ENCODE data around the gene RNU6-1. TPM values are rescaled to one million over a fixed set of nuclear protein-coding genes. Genes with fewer than 3 reads are reported as not detected.
A peak's percentile ranks its signal among the peaks of the same experiment; 100 is the strongest.

RNU6-1 gene
- total RNA-seq, 1 experiment from 2014 or later = not detected

DNA sequence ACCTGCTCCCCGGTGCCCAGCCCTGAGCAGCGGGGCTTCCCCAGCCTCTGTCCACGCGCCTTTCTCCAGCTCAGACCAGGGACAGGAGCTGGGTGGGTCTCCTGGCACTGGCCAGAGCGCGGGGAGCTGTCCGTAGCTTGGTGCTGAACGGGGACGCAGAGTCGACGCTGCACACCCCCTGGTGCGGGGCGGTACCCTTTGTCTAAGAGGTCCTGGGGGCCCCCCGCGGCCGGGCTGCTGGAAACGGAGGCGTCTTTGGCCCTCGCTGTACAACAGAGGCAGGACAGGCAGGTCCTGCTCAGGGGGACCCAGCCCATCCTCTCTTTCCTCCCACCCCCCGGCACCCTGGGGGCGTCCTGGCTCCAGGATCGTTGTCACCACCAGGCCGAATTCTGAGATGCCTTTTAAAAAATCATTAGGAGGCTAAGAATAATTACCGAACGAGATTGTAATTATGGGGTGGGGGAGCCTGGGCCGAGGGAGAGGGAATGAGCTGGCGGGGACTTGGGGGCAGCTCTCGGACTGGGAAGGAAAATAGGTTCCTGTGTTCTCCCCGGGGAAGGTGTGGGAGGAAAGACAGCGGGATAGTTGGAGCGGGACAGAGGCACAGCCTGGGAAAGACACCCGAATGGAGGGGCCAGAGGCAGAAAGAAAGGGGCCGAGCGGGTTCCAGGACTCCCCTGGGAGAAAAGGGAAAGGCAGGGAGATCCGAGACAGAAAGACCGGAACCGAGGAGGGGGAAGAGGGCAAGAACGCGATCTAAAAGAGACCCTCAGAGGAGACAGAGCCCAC, 18.7 kb downstream of the RNU6-1 start:
- Histone ChIP-seq H3K27ac (ENCODE audit: low read length) (no peak overlapping the region), H3K9me3 (ENCODE audit: control insufficient read depth, insufficient read depth, low read depth, low read length) (no peaks in the 10 kb centered on the region), H3K4me3 (ENCODE audit: low read depth in 2 of 2, low read length in 2 of 2) (no peak overlapping the region), H3K27me3 (ENCODE audit: control insufficient read depth, insufficient read depth, low read length) (peaks cover 19% of the 10 kb centered on the region), H3K36me3 (ENCODE audit: control insufficient read depth, insufficient read depth, low read length) (no peaks in the 10 kb centered on the region), H3K4me1 (ENCODE audit: control insufficient read depth, insufficient read depth, low read length) (peaks cover 14% of the 10 kb centered on the region)
- no peak for ATAC-seq
- in situ Hi-C loops (cut with HindIII; ENCODE audit: low pct_unique_long_range_greater_than_20kb, low sequenced_read_pairs) = no loop called here
- TF ChIP-seq, protein P1, sequence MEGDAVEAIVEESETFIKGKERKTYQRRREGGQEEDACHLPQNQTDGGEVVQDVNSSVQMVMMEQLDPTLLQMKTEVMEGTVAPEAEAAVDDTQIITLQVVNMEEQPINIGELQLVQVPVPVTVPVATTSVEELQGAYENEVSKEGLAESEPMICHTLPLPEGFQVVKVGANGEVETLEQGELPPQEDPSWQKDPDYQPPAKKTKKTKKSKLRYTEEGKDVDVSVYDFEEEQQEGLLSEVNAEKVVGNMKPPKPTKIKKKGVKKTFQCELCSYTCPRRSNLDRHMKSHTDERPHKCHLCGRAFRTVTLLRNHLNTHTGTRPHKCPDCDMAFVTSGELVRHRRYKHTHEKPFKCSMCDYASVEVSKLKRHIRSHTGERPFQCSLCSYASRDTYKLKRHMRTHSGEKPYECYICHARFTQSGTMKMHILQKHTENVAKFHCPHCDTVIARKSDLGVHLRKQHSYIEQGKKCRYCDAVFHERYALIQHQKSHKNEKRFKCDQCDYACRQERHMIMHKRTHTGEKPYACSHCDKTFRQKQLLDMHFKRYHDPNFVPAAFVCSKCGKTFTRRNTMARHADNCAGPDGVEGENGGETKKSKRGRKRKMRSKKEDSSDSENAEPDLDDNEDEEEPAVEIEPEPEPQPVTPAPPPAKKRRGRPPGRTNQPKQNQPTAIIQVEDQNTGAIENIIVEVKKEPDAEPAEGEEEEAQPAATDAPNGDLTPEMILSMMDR (IDR thresholded peaks at IDR 0.05) = no peak
- TF ChIP-seq, protein P2, sequence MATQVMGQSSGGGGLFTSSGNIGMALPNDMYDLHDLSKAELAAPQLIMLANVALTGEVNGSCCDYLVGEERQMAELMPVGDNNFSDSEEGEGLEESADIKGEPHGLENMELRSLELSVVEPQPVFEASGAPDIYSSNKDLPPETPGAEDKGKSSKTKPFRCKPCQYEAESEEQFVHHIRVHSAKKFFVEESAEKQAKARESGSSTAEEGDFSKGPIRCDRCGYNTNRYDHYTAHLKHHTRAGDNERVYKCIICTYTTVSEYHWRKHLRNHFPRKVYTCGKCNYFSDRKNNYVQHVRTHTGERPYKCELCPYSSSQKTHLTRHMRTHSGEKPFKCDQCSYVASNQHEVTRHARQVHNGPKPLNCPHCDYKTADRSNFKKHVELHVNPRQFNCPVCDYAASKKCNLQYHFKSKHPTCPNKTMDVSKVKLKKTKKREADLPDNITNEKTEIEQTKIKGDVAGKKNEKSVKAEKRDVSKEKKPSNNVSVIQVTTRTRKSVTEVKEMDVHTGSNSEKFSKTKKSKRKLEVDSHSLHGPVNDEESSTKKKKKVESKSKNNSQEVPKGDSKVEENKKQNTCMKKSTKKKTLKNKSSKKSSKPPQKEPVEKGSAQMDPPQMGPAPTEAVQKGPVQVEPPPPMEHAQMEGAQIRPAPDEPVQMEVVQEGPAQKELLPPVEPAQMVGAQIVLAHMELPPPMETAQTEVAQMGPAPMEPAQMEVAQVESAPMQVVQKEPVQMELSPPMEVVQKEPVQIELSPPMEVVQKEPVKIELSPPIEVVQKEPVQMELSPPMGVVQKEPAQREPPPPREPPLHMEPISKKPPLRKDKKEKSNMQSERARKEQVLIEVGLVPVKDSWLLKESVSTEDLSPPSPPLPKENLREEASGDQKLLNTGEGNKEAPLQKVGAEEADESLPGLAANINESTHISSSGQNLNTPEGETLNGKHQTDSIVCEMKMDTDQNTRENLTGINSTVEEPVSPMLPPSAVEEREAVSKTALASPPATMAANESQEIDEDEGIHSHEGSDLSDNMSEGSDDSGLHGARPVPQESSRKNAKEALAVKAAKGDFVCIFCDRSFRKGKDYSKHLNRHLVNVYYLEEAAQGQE (IDR thresholded peaks at IDR 0.05; ENCODE audit: insufficient read depth in 1 of 2, low read depth in 2 of 2, low read length in 1 of 2) = peak; percentile 94
- CTCF ChIA-PET = no interaction called here
- DNase-seq (ENCODE audit: low read depth, low spot score) = no peak
- intact Hi-C loops (cut with micrococcal nuclease; ENCODE audit: unreplicated experiment) = no loop called here
- BruUV-seq (replicated peaks) = no TSS peak
- POLR2A ChIA-PET = interaction anchor here (0.6 kb wide), 1 partner anchor 267 kb away, joined by 3 read pairs; no protein-coding TSS in a partner anchor

DNA sequence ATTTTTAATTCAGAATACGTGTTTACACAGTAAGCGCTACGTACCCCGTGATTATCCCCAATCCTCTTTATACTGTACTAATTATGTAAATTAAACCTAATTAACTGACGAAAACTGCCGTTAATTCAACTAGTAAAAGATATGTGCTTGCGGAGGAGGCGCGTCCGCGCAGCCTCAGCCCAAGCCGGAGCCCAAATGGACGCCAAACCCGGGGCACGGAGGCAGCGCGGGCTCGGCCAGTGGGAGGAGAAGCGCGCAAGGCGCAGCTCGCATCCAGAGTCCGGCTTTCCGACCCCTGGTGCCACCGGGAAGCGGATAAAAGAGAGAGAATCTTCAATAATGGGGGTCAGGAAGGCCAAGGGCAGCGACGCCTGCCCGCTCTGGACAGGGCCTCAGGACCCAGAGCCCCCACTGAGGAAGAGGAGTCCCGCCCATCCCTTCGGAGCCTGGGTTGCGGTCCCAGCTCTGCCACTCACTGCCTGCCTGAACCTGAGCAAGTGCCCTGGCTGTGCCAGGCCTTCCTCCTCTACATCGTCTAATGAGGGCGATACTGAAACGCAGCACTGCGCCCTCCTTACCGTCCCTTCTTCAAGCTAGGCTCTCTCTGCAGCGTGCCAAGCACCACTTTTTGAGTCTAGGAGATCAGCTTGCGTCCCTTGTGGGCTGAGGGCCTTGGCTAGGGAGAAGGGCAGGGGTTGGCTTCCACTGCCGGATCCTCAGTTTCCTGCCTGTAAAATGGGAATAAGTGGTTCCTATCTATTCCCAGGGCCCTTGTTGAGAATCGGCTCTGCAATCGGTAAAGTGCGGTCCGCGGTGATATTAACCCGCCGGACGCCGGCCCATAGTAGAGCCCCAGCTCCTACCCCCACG, 19.5 kb downstream of the RNU6-1 start:
- ChIA-PET POLR2A (no interaction called here), CTCF (no interaction called here)
- Histone ChIP-seq H3K4me1 (ENCODE audit: control insufficient read depth, insufficient read depth, low read length) (peaks cover 14% of the 10 kb centered on the region), H3K36me3 (ENCODE audit: control insufficient read depth, insufficient read depth, low read length) (no peaks in the 10 kb centered on the region), H3K4me3 (ENCODE audit: low read depth in 2 of 2, low read length in 2 of 2) (no peak overlapping the region), H3K27me3 (ENCODE audit: control insufficient read depth, insufficient read depth, low read length) (peaks cover 21% of the 10 kb centered on the region), H3K27ac (ENCODE audit: low read length) (no peak overlapping the region), H3K9me3 (ENCODE audit: control insufficient read depth, insufficient read depth, low read depth, low read length) (no peaks in the 10 kb centered on the region)
- ATAC-seq (no peak), DNase-seq (ENCODE audit: low read depth, low spot score) (no peak)
- in situ Hi-C loops (cut with HindIII; ENCODE audit: low pct_unique_long_range_greater_than_20kb, low sequenced_read_pairs) (no loop called here), intact Hi-C loops (cut with micrococcal nuclease; ENCODE audit: unreplicated experiment) (no loop called here)
- no TSS peak for BruUV-seq (replicated peaks)
- TF ChIP-seq, protein P1 (IDR thresholded peaks at IDR 0.05) = no peak
- no peak for TF ChIP-seq SIN3A (IDR thresholded peaks at IDR 0.05; ENCODE audit: borderline replicate concordance, insufficient read depth, low read depth, low read length)
- TF ChIP-seq, protein P2 (IDR thresholded peaks at IDR 0.05; ENCODE audit: insufficient read depth in 1 of 2, low read depth in 2 of 2, low read length in 1 of 2) = no peak
- no peak for TF ChIP-seq TCF7L2 (IDR thresholded peaks at IDR 0.05; ENCODE audit: low read depth, low read length)
